ENCODE measurements around the gene NPAS3.

Gene NPAS3

DNA sequence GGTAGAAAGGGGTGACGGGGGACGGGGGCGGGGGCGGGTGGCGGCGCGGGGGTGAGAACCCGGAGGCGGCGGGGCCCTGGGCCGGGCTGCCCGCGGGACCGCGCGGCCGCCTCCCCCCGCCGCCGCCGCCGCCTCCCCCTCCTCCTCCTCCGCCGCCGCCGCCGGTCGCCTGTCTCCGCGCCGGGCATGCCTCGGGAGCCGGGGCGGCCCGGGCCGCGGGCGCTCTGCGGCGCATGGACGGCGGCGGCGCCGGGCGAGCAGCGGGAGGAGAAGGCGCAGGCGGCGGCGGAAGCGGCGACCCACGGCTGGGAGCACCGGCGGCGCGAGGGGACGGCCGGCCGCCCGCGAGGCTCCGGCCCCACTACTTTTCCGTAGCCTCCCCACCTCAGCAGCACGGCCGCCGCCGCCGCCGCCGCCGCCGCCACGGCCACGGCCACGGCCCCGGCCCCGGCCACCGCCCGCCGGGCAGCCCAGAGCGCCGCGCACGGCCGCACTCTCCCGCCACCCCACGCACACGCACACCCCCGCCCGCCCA is at the start of gene NPAS3:
Gene NPAS3, plus strand, starts transcription at position 161 of the 535 bp plus-strand sequence.
- DNase-seq = peak in 1 of 2 experiments; percentile 45

- DNase-seq = no peak
Observed at GRCh38 chr14:32896979-32897697, 41.5 kb upstream of the NPAS3 start.

DNA sequence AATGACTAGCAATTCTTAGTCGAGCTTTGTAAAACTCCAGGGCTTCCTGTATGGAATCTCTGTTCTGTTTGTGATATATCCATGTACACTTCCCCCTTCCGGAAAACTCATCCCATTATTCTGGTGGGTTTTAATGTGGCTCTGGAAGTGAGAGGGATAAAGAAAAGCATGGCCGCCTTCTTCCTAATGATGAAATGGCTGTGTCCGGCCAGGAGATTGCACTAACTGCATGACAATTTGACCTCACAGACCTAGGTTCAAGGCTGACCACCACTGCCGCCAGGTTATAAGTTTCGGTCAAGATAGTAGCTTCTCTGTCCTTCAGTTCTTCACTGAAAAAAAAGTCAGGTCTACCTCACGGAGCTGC is 41.0 kb upstream of the NPAS3 start:
- DNase-seq = no peak

DNA sequence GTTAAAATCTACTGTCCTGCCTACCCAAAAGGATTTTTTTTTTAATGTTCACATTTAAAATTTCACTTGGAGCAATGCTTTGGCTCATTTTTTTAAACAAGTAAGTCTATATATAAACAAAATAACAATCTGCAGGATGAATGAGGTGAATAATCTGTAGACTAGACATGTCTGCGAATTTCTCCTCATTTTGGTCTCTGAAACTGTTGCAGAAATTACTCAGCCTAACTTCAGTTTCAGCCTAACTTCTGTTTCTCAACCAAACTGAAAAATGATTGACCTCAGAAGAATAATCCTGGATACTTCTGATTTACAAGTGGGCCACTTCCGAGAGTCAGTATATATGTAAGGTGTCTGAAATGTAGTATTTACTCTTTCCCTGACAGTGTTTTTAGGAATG is 39.8 kb upstream of the NPAS3 start:
- no peak for DNase-seq

DNA sequence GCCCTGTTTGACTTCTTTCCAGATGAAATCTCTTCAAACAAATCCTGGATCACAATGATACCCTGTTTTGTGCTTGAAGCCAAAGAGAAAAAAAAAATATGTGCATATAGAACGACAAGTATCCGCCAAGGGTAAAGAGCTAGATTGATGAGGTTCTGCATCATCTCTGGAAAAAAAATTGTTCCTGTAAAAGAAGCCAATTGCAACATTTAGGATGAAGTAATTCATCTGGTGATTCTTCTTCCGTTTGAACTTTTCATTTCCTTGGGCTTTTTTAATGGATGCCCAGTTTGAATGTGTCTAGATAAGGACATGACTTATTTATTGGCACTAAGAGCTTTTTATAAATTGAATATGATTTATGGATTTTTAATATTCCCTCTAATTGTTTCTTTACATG is 38.1 kb upstream of the NPAS3 start:
- DNase-seq = no peak

- no peak for DNase-seq
Observed at GRCh38 chr14:32905013-32905412, 33.7 kb upstream of the NPAS3 start.

DNA sequence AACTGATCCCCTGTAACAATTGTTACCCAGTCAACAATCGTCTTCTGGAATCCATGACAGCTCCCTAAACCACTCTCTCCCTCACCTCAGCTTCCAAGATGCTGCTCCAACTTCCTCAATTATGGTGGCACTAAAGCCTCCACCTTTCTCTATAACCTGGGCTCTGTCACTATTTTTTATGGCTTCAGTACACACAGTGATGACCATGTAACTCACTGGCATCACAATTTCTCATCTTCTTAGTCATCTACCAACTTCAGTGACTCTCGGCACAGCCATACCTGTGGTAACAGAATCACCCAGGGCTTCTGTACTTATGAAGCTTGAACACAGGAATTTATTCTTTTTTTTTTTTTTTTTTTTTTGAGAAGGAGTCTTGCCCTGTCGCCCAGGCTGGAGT is 32.0 kb upstream of the NPAS3 start:
- no peak for DNase-seq

- no peak for DNase-seq
Observed at GRCh38 chr14:32908196-32909084, 30.2 kb upstream of the NPAS3 start.

- DNase-seq = no peak
Observed at GRCh38 chr14:32913725-32914124, 25.0 kb upstream of the NPAS3 start.

- DNase-seq = no peak
Observed at GRCh38 chr14:32914391-32914790, 24.3 kb upstream of the NPAS3 start.

DNA sequence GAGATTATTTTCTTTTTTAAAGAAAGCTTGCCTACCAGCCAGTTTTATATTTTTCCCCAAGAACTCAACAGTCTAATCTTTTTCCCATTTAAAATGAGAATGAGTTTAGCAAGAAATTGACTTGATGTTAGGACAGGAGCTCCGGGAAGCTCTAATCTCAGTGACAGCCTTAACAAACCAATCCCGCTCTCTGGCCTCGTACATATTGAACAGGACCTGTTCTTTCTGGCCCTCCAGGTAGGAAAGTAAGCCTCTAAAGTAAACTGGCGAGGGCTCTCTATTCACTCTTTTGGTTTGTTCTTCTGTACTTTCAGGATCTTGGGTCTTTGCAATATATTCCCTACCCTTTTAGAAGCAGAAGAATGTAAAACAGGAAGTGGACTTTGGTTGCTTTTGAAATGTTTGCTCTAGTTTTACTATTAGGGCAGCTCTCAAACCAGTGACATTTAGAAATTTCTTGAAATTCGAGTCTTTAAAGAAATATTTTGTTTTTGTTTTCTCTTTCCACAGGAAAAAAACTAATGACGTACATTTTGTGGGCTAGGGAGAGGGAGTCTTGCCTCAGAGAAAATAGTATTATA is 17.9 kb upstream of the NPAS3 start:
- no peak for DNase-seq

- no peak for DNase-seq
Observed at GRCh38 chr14:32925439-32925838, 13.2 kb upstream of the NPAS3 start.

DNA sequence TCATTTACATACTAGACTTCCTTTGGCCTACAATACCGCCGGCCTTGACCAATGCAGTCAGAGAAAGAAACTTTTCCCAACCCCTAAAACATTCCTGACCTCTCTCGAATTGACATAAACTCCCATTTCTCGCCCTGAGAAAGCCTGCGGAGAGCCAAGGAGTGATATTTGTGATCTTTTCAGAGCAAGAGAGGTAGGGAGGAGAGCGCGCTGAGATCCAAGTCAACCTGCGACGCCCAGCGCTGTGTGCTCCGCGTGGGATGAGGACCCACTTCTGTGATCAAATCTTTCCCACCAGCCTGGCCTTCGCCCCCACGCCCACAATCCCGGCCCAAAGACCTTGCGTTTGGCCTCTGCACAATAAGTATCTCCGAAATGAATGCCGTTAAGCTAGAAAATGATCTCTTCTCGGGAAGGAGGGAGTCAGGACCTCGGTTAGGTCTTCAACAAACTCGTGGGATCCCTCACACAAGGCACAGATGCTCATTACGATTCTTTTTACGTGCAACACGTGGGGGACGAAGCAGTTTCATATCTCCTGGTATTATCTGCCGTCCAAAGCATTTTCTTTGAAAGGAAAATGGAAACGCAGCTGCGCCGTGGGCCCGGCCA is 6.3 kb upstream of the NPAS3 start:
- DNase-seq = no peak

GRCh38 chr14:32932914-32933628 is 5.6 kb upstream of the NPAS3 start:
- peak in 1 of 2 experiments; percentile 21 for DNase-seq

- DNase-seq = peak; percentile 39 to 50
Observed at GRCh38 chr14:32933629-32934072, 5.0 kb upstream of the NPAS3 start.

DNA sequence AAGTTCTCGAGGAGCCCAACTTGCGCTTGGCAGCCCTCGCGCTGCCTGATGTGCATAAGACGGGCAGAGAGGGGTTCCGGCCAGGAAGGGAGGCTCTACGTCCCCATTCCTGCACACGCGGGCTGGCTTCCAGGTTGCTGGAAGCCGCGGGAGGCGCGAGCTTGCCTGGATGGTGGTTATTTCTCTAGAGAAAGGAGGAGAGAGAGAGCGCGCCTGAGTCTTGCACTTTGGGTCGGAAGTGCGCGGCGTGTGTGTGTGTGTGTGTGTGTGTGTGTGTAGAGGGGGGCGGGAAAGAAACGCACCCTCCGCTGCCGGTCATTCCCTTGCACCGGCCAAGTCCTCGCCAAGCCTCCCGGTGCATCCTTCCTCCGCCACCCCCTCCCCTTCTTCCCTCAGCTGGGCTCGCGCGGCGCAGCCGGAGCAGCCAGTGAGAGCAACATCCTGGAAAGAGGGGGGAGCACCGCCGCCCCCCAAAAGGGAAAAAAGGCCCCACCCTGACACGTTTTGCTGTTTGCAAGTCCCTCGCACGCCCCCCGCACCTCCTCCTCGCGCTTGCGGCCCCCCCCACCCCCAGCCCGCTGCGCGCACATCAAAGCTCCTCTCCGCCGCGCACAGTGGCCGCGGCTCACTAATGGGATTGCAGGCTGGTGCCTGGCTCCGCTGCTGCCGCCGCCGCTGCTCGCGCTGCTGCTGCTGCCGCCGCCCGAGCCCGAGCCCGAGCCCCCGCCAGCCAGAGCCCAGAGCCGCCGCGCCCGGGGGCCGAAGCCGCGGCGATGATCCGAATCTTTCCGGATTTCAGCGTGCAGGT is 4.4 kb upstream of the NPAS3 start:
- DNase-seq = peak; percentile 29 to 67

DNA sequence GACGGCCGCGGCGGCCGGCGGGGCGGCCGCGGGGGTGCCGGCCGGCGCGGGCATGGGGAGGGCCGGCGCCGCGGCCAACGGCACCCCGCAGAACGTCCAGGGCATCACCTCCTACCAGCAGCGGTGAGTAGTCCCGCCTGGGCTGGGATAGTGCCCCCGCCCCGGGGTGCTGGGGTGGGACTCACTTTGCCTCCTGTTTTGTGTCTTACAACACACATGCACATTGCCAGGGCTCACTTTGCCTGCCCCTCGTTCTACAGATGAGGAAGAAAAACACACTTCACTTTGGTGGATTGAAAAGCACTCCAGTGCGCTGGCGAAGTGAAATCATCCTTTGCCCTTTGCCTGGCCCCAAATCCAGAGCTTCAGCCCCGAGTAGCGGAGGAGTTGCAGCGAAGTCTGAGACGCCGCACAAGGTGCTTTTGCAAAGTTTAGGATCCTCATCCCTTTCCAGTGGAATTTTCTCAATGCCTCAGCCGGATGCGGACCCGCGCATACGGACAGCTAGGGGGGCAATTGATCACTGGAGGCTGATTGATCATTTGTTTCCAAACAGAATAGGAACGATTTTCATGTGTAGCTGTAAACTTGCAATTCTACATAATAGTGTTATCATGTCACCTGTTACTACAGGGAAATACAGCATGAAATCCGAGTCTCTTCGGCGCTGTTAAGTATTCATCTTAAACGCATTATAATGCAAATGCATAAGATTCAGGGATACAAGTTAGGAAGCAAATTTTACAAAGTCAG is 3.6 kb upstream of the NPAS3 start:
- DNase-seq = peak; percentile 54 to 57

- DNase-seq = peak; percentile 83
Observed at GRCh38 chr14:32939254-32940065, 781 bp downstream of the NPAS3 start.

GRCh38 chr14:32940066-32940651 is 1.5 kb downstream of the NPAS3 start:
- peak; percentile 35 to 46 for DNase-seq
